Neural progenitor cell (in vitro differentiated cells): ENCODE results near the gene TMEM37. TPM values are rescaled to one million over a fixed set of nuclear protein-coding genes. Genes with fewer than 3 reads are reported as not detected.

Experiments used
- DNase-seq: peaks from one replicate; pipeline ENCODE4 v3.0.0-alpha.2; 2016; ENCODE audit warnings: low spot score
- H2AFZ ChIP-seq: fragments of 200-600 bp; sonication (generic); replicated peaks from 2 replicates; pipeline ENCODE4 v1.6.1; 2016; ENCODE audit warnings: antibody characterized with exemption
- H3F3A ChIP-seq: fragments of 200-600 bp; sonication (generic); 2 replicates; pipeline ENCODE4 v1.6.1; 2016; ENCODE audit warnings: antibody characterized with exemption, low read depth
- H3K27ac ChIP-seq: fragments of 200-600 bp; sonication (generic); 2 replicates; pipeline ENCODE4 v1.5.1; 2016; ENCODE audit warnings: mild to moderate bottlenecking
- H3K27me3 ChIP-seq: fragments of 200-600 bp; sonication (generic); 2 replicates; pipeline ENCODE4 v1.6.1; 2016; ENCODE audit warnings: mild to moderate bottlenecking, moderate library complexity
- H3K36me3 ChIP-seq: fragments of 200-600 bp; sonication (generic); 2 replicates; pipeline ENCODE4 v1.5.1; 2016
- H3K4me1 ChIP-seq: fragments of 200-600 bp; sonication (generic); 2 replicates; pipeline ENCODE4 v1.6.1; 2016; ENCODE audit warnings: mixed run types
- H3K4me2 ChIP-seq: fragments of 200-600 bp; sonication (generic); 2 replicates; pipeline ENCODE4 v1.6.1; 2016
- H3K4me3 ChIP-seq: fragments of 200-600 bp; sonication (generic); 2 replicates; pipeline ENCODE4 v1.5.1; 2016
- H3K79me2 ChIP-seq: fragments of 200-600 bp; sonication (generic); 2 replicates; pipeline ENCODE4 v1.6.1; 2016; ENCODE audit warnings: low read depth
- H3K9ac ChIP-seq: fragments of 200-600 bp; sonication (generic); 2 replicates; pipeline ENCODE4 v1.6.1; 2016
- H3K9me3 ChIP-seq: fragments of 200-600 bp; sonication (generic); 2 replicates; pipeline ENCODE4 v1.5.1; 2016; ENCODE audit warnings: low read depth
- H4K20me1 ChIP-seq: fragments of 200-600 bp; sonication (generic); 2 replicates; pipeline ENCODE4 v1.6.1; 2016; ENCODE audit warnings: low read depth
- H3K27ac Mint-ChIP-seq: 3 replicates; pipeline ENCODE4 v1.8.0; 2021; ENCODE audit warnings: mixed read lengths
- H3K27me3 Mint-ChIP-seq: 2 replicates; pipeline ENCODE4 v1.8.0; 2022; ENCODE audit warnings: low read depth, mild to moderate bottlenecking, inconsistent platforms, moderate library complexity, mixed read lengths; ENCODE audit not compliant: insufficient read depth
- H3K36me3 Mint-ChIP-seq: 3 replicates; pipeline ENCODE4 v1.8.0; 2021; ENCODE audit warnings: mixed read lengths
- H3K4me1 Mint-ChIP-seq: 3 replicates; pipeline ENCODE4 v1.8.0; 2021; ENCODE audit warnings: mixed read lengths
- H3K4me3 Mint-ChIP-seq: 3 replicates; pipeline ENCODE4 v1.8.0; 2021; ENCODE audit warnings: mild to moderate bottlenecking, moderate library complexity, mixed read lengths
- H3K9me3 Mint-ChIP-seq: 3 replicates; pipeline ENCODE4 v1.8.0; 2020; ENCODE audit warnings: mixed read lengths
- EZH2 ChIP-seq: fragments of 200-600 bp; sonication (generic); IDR thresholded peaks from 2 replicates; pipeline ENCODE4 v1.6.1; 2017; ENCODE audit warnings: antibody characterized with exemption, mild to moderate bottlenecking, moderate library complexity
- EZH2phosphoT487 ChIP-seq: fragments of 200-600 bp; sonication (generic); IDR thresholded peaks from 2 replicates; pipeline ENCODE4 v1.6.1; 2017; ENCODE audit warnings: antibody characterized with exemption
- total RNA-seq: library from RNA; depleted of rRNA; stranded (reverse); fragments of >200 nt; gene quantifications from 2 replicates; pipeline ENCODE4 v1.2.3, GENCODE V29; 2015; ENCODE audit warnings: low replicate concordance
- TF ChIP-seq, protein P1 (sequence below): fragments of 200-600 bp; sonication (generic); IDR thresholded peaks from 2 replicates; pipeline ENCODE4 v1.5.1; 2017; ENCODE audit warnings: antibody characterized with exemption, mild to moderate bottlenecking

TMEM37 gene, protein sequence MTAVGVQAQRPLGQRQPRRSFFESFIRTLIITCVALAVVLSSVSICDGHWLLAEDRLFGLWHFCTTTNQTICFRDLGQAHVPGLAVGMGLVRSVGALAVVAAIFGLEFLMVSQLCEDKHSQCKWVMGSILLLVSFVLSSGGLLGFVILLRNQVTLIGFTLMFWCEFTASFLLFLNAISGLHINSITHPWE
- 0.74 and 1.0 TPM in 2 replicates for total RNA-seq

DNA sequence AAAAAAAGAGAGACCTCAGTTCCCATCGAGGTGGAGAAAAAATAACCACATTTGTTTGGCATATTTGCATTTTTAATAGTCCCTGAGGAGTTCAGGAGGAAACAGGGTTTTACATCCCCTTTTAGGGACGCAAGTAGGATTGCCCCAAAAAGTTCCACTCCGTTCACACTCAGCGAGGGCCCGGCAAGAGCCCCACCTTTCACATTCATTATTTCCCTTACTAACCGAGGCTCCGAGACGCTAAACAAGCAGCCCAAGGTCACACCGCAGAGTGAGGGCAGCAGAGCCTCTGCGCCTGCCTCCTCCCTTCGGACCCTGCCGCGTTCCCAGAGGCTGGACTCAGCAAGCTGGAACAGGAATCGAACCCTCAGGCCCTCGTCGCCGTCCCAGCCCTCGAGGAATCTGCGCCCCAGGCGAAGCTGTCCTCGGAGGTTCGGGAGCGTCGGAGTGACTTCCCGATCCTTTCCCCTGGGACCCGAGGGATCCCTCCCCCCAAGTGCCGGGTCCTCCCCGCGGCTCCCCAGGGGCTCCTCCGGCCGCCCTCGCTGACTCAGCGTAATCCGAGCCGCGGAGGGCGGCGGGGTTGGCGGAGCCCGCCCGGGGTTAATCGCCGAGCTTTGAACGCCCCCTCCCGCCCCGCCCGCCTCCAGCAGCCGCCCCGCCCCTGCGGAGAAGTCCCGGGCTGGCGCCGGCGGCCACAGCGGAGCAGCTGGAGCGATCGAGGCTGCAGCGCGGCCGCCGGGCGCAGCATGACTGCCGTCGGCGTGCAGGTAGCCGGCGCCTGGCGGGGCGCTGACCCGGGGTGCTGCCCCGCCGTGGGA is at the start of gene TMEM37:
Gene TMEM37 (plus strand): TSS at position 700 of the 821 bp plus-strand sequence. CDS start 50 bp downstream, at position 750.
- peaks cover 24% of the 10 kb centered on the region for H3K27me3 Mint-ChIP-seq
- Histone ChIP-seq H3F3A (peaks cover 42% of the 10 kb centered on the region), H3K4me3 (peak within 1 kb of the TSS; percentile 64), H3K4me2 (peak within 1 kb of the TSS; percentile 90), H3K27ac (no peak within 1 kb of the TSS), H3K4me1 (peaks cover 23% of the 10 kb centered on the region), H3K27me3 (peaks cover 31% of the 10 kb centered on the region), H3K9ac (no peak within 1 kb of the TSS), H3K9me3 (no peaks in the 10 kb centered on the region), H2AFZ (peak within 1 kb of the TSS; percentile 86), H4K20me1 (peaks cover 13% of the 10 kb centered on the region), H3K79me2 (no peaks in the 10 kb centered on the region), H3K36me3 (no peaks in the 10 kb centered on the region)
- H3K9me3 Mint-ChIP-seq = peaks cover 1% of the 10 kb centered on the region
- H3K36me3 Mint-ChIP-seq = no peaks in the 10 kb centered on the region
- H3K4me3 Mint-ChIP-seq = peak within 1 kb of the TSS; percentile 82
- no peak for TF ChIP-seq EZH2phosphoT487
- no peak for TF ChIP-seq EZH2
- TF ChIP-seq, protein P1, sequence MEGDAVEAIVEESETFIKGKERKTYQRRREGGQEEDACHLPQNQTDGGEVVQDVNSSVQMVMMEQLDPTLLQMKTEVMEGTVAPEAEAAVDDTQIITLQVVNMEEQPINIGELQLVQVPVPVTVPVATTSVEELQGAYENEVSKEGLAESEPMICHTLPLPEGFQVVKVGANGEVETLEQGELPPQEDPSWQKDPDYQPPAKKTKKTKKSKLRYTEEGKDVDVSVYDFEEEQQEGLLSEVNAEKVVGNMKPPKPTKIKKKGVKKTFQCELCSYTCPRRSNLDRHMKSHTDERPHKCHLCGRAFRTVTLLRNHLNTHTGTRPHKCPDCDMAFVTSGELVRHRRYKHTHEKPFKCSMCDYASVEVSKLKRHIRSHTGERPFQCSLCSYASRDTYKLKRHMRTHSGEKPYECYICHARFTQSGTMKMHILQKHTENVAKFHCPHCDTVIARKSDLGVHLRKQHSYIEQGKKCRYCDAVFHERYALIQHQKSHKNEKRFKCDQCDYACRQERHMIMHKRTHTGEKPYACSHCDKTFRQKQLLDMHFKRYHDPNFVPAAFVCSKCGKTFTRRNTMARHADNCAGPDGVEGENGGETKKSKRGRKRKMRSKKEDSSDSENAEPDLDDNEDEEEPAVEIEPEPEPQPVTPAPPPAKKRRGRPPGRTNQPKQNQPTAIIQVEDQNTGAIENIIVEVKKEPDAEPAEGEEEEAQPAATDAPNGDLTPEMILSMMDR = no peak
- no peak within 1 kb of the TSS for H3K27ac Mint-ChIP-seq
- H3K4me1 Mint-ChIP-seq = peaks cover 49% of the 10 kb centered on the region
- DNase-seq = peak; percentile 94

DNA sequence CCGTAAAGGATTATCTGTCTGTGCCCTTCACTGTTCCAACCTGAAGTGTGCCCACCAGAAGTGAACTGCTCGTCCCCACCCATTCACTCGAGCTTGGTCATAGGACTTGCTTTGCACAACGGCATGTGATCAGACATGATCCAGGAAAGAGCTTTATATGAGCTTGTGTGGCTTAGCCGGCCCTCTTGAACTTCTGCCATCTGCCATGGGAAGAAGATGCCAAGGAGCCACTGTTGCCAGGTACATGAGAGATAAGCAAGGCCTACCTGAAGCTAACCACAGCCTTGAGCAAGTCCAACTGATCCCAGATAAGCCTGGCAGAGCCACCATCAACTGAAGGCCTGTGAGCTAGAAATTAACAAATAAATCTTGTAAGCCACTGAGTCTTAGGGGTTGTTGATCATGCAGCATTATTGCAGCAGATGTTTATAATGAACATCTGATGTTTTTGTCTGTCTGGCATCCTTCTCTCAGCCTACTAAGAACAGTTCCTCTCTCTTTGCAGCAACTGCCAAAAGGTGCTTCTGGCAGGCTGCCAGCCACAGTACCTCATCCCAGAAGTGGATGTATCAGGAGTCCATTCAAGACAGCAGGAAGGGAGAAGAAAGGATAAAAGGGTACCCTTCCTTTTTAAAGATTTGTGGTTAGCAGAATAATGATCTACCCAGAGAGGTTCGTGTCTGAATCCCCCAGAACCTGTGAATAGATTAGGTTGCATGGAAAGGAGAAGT is 48.1 kb upstream of the TMEM37 start:
- Mint-ChIP-seq H3K4me3 (no peak overlapping the region), H3K27ac (peak overlapping the region; percentile 25), H3K27me3 (peaks cover 2% of the 10 kb centered on the region), H3K9me3 (no peaks in the 10 kb centered on the region), H3K36me3 (no peaks in the 10 kb centered on the region), H3K4me1 (no peaks in the 10 kb centered on the region)
- Histone ChIP-seq H2AFZ (no peak overlapping the region), H3K9ac (no peak overlapping the region), H3K27ac (no peak overlapping the region), H3K27me3 (no peaks in the 10 kb centered on the region), H3K4me1 (peaks cover 11% of the 10 kb centered on the region), H4K20me1 (no peaks in the 10 kb centered on the region), H3K79me2 (no peaks in the 10 kb centered on the region), H3K9me3 (no peaks in the 10 kb centered on the region), H3K4me2 (no peak overlapping the region), H3F3A (no peaks in the 10 kb centered on the region), H3K4me3 (no peak overlapping the region), H3K36me3 (no peaks in the 10 kb centered on the region)
- TF ChIP-seq EZH2phosphoT487 (no peak), EZH2 (no peak)
- TF ChIP-seq, protein P1 = no peak
- DNase-seq = no peak

DNA sequence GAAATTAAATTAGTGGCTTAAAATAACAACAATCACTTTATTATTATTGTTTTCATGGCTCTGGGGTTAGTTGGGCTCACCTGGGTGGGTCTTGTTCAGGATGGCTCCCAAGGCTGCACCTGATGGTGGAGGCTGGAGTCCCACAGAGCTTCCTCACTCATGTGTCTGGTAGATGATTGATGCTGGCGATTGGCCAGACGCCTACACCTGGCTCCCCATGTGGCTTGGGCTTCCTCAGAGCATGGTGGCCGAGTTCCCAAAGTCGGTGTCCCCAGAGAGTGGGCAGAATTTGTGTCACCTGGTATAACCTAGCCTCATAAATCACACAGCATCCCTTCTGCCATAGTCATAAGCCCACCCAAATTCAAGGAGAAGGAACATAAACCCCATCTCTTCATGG is 46.7 kb upstream of the TMEM37 start:
- Histone ChIP-seq H3K36me3 (no peaks in the 10 kb centered on the region), H3K4me3 (no peak overlapping the region), H3K27me3 (no peaks in the 10 kb centered on the region), H4K20me1 (no peaks in the 10 kb centered on the region), H3K27ac (no peak overlapping the region), H2AFZ (no peak overlapping the region), H3K9me3 (no peaks in the 10 kb centered on the region), H3K4me1 (peaks cover 9% of the 10 kb centered on the region), H3K9ac (no peak overlapping the region), H3K79me2 (no peaks in the 10 kb centered on the region), H3K4me2 (no peak overlapping the region), H3F3A (no peaks in the 10 kb centered on the region)
- no peak for DNase-seq
- H3K9me3 Mint-ChIP-seq = no peaks in the 10 kb centered on the region
- TF ChIP-seq EZH2phosphoT487 (no peak), EZH2 (no peak)
- TF ChIP-seq, protein P1 = no peak
- peaks cover 4% of the 10 kb centered on the region for H3K4me1 Mint-ChIP-seq
- peaks cover 2% of the 10 kb centered on the region for H3K27me3 Mint-ChIP-seq
- no peaks in the 10 kb centered on the region for H3K36me3 Mint-ChIP-seq
- no peak overlapping the region for H3K4me3 Mint-ChIP-seq
- H3K27ac Mint-ChIP-seq = no peak overlapping the region
